GM19043 (cell line): ENCODE data around the gene STOML3.

Source experiments
- ATAC-seq: cut with Tn5 transposase; IDR thresholded peaks from one replicate; pipeline ENCODE4 v1.9.1; 2021; ENCODE audit warnings: low read depth; ENCODE audit not compliant: unreplicated experiment

Gene STOML3

DNA sequence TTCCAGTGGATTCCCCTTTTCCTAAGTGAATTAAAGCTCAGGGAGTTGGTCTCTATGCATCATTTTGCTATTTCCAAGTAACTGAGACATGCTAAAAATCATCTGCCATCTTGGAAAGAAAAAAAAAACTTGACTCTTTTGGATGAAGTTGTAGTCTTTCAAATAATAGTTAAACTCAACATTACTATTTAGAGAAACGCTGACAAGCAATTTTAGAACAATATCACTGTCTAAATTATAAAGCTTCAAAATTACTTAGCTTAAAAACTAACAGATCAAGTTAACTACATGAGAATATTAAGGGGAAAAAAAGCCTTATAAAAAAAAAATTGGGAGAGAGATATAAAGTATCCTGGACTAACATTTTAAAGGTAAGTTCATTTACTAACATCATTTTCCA lies 68.5 kb downstream of the STOML3 start:
- no peak for ATAC-seq

DNA sequence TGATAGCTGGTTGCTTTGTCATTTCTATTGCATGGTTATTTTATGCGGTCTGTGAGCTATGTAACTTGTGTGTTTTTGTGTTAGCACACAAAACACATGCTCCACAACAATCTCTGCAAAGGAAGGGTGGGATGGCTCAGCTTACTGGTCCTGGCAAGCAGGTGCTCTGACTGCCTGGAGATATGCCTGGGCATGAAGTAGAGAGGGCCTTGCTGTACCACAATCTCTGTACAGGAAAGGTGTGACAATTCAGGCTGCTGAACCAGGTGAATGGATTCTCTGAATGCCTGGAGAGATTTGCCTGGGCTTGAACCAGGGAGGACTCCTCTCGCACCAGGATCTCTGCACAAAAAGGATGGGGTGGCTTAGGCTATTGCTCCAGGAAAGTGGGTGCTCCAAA lies 69.5 kb downstream of the STOML3 start:
- no peak for ATAC-seq
